Osteoblast (primary cell): ENCODE measurements around the gene RNF224. TPM values are rescaled to one million over a fixed set of nuclear protein-coding genes. Genes with fewer than 3 reads are reported as not detected.

Experiments
- DNase-seq: peaks from one replicate; pipeline ENCODE4 v3.0.0; 2011; ENCODE audit warnings: low spot score, mixed read lengths; ENCODE audit not compliant: insufficient read length; ENCODE audit errors: missing footprints
- H2AFZ ChIP-seq: 2 replicates; pipeline ENCODE4 v1.6.0; 2011; ENCODE audit warnings: mild to moderate bottlenecking, low read length
- H3K27ac ChIP-seq: 2 replicates; pipeline ENCODE4 v1.5.1; 2011; ENCODE audit warnings: mild to moderate bottlenecking, low read depth, low read length, moderate library complexity
- H3K27me3 ChIP-seq: 2 replicates; pipeline ENCODE4 v1.6.0; 2012; ENCODE audit warnings: mild to moderate bottlenecking, control low read depth, inconsistent platforms, low read length, moderate library complexity; ENCODE audit not compliant: insufficient read depth
- H3K36me3 ChIP-seq: 2 replicates; pipeline ENCODE4 v1.5.1; 2011; ENCODE audit warnings: mild to moderate bottlenecking, low read length, control low read depth, moderate library complexity; ENCODE audit not compliant: insufficient read depth
- H3K4me1 ChIP-seq: 2 replicates; pipeline ENCODE4 v1.5.1; 2011; ENCODE audit warnings: mild to moderate bottlenecking, low read length, control low read depth, moderate library complexity; ENCODE audit not compliant: insufficient read depth
- H3K4me2 ChIP-seq: 2 replicates; pipeline ENCODE4 v1.6.0; 2011; ENCODE audit warnings: mild to moderate bottlenecking, low read length; ENCODE audit not compliant: insufficient read depth
- H3K4me3 ChIP-seq: fragments of 200-600 bp; sonication (generic); 3 replicates; pipeline ENCODE4 v1.5.1; 2012; ENCODE audit warnings: mild to moderate bottlenecking, low read length, inconsistent platforms; ENCODE audit not compliant: insufficient read depth
- H3K79me2 ChIP-seq: 2 replicates; pipeline ENCODE4 v1.6.0; 2012; ENCODE audit warnings: mild to moderate bottlenecking, low read length, control low read depth, inconsistent platforms; ENCODE audit not compliant: insufficient read depth
- H3K9me3 ChIP-seq: 2 replicates; pipeline ENCODE4 v1.5.1; 2011; ENCODE audit warnings: low read depth, low read length, control low read depth
- H4K20me1 ChIP-seq: 2 replicates; pipeline ENCODE4 v1.6.0; 2012; ENCODE audit warnings: mild to moderate bottlenecking, low read length, control low read depth; ENCODE audit not compliant: insufficient read depth
- CTCF ChIP-seq: IDR thresholded peaks from 2 replicates; pipeline ENCODE4 v1.5.1; 2011; ENCODE audit warnings: mild to moderate bottlenecking, low read depth, low read length, moderate library complexity; ENCODE audit errors: extremely low read depth
- total RNA-seq: library from RNA; depleted of rRNA; stranded (reverse); fragments of >200 nt; gene quantifications from 2 replicates; pipeline ENCODE4 v1.2.3, GENCODE V29; 2012

Gene RNF224
- total RNA-seq, 1 donor: under 0.01 TPM

GRCh38 chr9:137224830-137225694, 2.2 kb upstream of the RNF224 start, which contains the start of gene CYSRT1:
Gene CYSRT1, plus strand, starts transcription at chr9:137225174. Its CDS starts 448 bp downstream, at chr9:137225622.
- Histone ChIP-seq H4K20me1 (no peaks in the 10 kb centered on the region), H3K4me2 (peak within 1 kb of the TSS; percentile 87), H3K4me3 (peak within 1 kb of the TSS; percentile 90), H3K36me3 (no peaks in the 10 kb centered on the region), H3K27ac (peak within 1 kb of the TSS; percentile 86), H3K79me2 (no peaks in the 10 kb centered on the region), H3K9me3 (no peaks in the 10 kb centered on the region), H3K27me3 (no peaks in the 10 kb centered on the region), H2AFZ (peak within 1 kb of the TSS; percentile 91), H3K4me1 (peaks cover 9% of the 10 kb centered on the region)
- DNase-seq: no peak
- no peak for TF ChIP-seq CTCF

- Histone ChIP-seq H3K27ac (no peak overlapping the region), H2AFZ (no peak overlapping the region), H3K27me3 (no peaks in the 10 kb centered on the region), H3K36me3 (no peaks in the 10 kb centered on the region), H3K4me1 (peaks cover 9% of the 10 kb centered on the region), H4K20me1 (no peaks in the 10 kb centered on the region), H3K4me2 (no peak overlapping the region), H3K4me3 (no peak overlapping the region), H3K79me2 (no peaks in the 10 kb centered on the region), H3K9me3 (no peaks in the 10 kb centered on the region)
- no peak for TF ChIP-seq CTCF
- no peak for DNase-seq
These were observed 1.5 kb upstream of the RNF224 start for GRCh38 chr9:137225699-137226331.

- no peak for DNase-seq
- no peak overlapping the region for H3K27ac ChIP-seq
- H2AFZ ChIP-seq: no peak overlapping the region
- no peaks in the 10 kb centered on the region for H3K36me3 ChIP-seq
- H3K79me2 ChIP-seq: no peaks in the 10 kb centered on the region
- no peaks in the 10 kb centered on the region for H4K20me1 ChIP-seq
- H3K9me3 ChIP-seq: no peaks in the 10 kb centered on the region
- H3K4me3 ChIP-seq: no peak overlapping the region
- H3K4me2 ChIP-seq: no peak overlapping the region
- TF ChIP-seq CTCF: no peak
- H3K4me1 ChIP-seq: peaks cover 9% of the 10 kb centered on the region
- H3K27me3 ChIP-seq: no peaks in the 10 kb centered on the region
These were observed 806 bp upstream of the RNF224 start for GRCh38 chr9:137226338-137227053.
